NCI-H2081 (cell line): ENCODE data around the gene LRBA.

Experiments
- DNase-seq, 2 experiments: peaks; one replicate each; lab custom pipeline; 2025; lab: John Stamatoyannopoulos, UW

Gene LRBA

GRCh38 chr4:150216726-150217125 lies 798.4 kb downstream of the LRBA start:
- DNase-seq, result no peak

GRCh38 chr4:150215601-150216000 lies 799.5 kb downstream of the LRBA start:
- no peak for DNase-seq
